DMS53 (cell line): ENCODE data around the gene NTN3.
A peak's percentile ranks its signal among the peaks of the same experiment; 100 is the strongest.
"Not testable (repeated sequence)": the region's sequence is repeated elsewhere in the genome, so short reads cannot be mapped to it uniquely, and the experiment has no call there.

ENCODE experiments used
- DNase-seq: peaks from one replicate; lab custom pipeline; 2025; lab: John Stamatoyannopoulos, UW

The NTN3 gene

DNA sequence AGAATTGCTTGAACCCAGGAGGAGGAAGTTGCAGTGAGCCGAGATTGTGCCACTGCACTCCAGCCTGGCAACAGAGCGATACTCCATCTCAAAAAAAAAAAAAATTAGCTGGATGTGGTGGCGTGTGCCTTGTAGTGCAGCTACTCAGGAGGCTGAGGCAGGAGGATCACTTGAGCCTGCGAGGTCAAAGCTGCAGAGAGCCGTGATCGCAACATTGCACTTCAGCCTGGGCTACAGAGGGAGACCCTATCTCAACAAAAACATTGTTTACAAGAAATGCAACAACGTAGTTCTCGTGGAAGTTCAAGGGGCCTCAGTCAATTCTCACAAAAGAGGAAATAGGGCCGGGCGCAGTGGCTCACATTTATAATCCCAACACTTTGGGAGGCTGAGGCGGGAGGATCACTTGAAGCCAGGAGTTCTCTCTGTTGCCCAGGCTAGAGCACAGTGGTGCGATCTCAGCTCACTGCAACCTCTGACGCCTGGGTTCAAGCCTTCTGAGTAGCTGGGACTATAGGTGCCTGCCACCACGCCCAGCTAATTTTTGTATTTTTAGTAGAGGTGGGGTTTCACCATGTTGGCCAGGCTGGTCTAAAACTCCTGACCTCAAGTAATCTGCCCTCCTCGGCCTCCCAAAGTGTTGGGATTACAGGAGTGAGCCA lies 29.8 kb upstream of the NTN3 start:
- not testable (repeated sequence) for DNase-seq

DNA sequence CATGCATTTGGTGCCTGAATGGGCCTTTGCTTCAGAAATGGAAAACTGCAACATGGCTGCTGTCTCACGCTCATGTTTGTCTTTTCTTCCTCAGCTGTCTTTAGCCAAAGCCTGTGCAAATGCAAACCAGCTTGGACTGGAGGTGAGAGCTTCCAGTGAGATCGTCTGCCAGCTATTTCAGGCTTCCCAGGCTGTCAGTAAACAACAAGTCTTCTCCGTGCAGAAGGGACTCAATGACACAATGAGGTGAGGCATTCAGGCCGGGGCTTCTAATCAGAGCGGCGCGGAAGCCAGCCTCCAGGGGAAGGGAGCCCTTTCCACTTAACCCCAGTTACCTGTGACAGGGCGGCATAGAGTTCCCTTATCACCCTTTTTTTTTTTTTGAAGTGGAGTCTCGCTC lies 27.5 kb upstream of the NTN3 start:
- peak; percentile 70 for DNase-seq

DNA sequence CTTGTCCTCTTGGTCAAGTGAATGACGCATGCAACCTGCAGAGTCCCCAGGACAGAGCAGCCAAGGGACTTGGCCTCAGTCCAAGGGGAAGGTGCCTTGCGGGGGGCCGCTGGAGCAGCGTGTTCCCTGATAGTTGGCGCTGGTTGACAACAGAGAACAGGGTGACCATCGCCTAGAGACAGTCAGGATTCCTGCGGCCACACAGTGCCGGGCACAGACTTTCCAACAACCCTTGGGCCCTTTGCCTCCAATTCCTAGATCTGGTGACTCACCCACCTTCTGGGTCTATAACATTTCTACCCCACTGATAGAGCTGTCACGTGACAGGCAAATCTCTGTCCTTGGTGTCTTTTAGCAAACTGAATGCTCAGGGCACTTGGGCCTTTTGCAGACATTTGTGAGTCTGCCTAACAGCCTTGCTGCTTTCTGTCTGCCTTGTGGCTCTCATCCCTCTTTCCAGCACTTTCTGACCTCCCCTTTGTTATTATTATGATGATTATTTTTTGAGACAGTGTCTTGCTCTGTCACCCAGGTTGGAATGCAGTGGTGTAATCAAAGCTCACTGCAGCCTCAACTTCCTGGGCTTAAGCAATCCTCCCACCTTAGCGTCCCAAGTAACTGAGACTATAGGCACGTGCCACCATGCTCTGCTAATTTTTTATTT lies 23.0 kb upstream of the NTN3 start:
- no peak for DNase-seq

DNA sequence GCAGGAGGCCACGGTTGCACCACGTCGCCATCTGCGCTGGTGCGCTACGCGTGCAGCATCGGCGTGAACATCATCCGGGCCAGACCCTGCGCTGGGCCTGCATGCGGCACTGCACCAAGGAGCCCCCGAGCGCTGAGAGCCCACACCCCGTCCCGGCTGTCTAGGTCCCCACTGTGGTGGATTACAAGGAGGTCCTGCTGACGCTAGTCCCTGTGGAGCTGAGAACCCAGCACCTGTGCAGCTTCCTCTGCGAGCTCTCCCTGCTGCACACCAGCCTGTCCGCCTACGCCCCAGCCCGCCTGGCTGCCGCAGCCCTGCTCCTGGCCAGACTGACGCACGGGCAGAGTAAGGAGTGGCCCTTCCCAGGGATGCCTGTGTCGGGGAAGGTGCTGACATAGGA lies 22.0 kb upstream of the NTN3 start:
- DNase-seq: no peak

GRCh38 chr16:2450535-2450934 lies 20.6 kb upstream of the NTN3 start:
- DNase-seq: no peak

DNA sequence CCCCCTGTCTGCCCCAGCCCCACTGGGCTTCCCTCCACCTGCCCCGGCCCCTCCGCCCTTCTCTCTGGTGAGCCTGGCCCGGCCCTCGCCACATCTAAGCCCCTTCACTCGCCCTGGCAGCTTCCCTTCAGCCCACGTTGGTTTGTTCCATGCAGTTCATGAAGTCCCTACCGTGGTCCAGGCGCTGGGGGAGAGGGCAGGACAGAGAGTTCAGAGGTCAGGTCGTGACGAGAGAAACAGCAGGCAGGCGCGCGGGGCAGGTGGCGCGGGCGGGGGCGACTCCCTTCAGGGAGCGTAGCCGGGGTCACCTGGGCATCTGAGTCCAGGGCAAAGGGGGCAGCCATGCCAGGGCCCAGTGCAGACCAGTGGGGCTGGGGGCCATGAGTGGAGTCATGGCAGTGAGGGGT lies 20.1 kb upstream of the NTN3 start:
- DNase-seq: no peak

- DNase-seq: no peak
Measured at GRCh38 chr16:2451851-2452320, 19.2 kb upstream of the NTN3 start.

DNA sequence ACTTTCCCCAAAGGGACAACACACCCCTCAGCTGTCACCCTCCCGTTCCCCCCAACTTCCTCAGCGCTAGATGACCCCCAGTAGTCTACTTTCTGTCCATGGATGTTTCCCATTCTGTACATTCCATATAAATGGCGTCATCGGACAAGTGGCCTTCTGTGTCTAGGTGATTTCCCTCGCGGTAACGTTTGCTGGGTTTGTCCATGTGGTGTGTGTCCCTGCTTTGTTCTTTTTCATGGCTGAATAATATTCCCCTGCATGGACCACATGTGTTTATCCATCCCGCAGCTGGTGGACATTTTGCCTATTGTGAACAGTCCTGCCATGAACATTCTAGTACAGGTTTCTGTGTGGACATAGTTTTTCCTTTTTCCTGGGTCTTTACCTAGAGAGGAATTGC lies 18.4 kb upstream of the NTN3 start:
- no peak for DNase-seq

- DNase-seq: no peak
Measured at GRCh38 chr16:2455081-2455845, 15.8 kb upstream of the NTN3 start.

DNA sequence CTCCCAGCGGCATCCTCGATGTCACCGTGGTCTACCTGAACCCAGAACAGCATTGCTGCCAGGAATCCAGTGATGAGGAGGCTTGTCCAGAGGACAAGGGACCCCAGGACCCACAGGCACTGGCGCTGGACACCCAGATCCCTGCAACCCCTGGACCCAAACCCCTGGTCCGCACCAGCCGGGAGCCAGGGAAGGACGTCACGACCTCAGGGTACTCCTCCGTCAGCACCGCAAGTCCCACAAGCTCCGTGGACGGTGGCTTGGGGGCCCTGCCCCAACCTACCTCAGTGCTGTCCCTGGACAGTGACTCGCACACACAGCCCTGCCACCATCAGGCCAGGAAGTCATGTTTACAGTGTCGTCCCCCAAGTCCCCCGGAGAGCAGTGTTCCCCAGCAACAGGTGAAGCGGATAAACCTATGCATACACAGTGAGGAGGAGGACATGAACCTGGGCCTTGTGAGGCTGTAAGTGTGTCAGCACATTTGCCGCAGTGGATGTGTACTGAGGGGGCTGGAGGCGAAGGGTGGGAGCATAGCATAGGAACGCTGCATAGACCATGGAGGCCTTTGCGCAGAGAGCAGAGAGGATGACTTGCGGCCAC lies 14.4 kb upstream of the NTN3 start:
- DNase-seq: no peak

DNA sequence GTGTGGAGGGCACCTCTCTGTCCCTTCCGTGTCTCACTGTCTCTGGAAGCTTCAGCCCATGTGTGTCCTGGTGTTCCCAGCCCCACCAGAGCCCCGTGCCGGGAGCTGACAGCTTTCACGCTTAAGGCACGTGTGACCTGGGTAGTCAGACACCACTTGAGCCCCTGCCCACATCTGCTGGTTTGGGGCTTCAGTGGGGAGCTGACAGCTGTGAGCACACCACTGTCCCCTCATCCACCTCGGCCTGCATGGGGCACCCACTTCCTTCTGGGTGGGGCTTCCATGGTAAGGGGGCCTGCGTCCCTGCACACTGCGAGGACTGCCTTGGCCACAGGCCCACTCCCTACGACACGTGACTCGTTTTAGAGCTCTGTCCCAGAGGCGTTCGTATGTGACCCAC lies 13.8 kb upstream of the NTN3 start:
- no peak for DNase-seq

- DNase-seq: no peak
Measured at GRCh38 chr16:2457946-2458345, 13.2 kb upstream of the NTN3 start.

DNA sequence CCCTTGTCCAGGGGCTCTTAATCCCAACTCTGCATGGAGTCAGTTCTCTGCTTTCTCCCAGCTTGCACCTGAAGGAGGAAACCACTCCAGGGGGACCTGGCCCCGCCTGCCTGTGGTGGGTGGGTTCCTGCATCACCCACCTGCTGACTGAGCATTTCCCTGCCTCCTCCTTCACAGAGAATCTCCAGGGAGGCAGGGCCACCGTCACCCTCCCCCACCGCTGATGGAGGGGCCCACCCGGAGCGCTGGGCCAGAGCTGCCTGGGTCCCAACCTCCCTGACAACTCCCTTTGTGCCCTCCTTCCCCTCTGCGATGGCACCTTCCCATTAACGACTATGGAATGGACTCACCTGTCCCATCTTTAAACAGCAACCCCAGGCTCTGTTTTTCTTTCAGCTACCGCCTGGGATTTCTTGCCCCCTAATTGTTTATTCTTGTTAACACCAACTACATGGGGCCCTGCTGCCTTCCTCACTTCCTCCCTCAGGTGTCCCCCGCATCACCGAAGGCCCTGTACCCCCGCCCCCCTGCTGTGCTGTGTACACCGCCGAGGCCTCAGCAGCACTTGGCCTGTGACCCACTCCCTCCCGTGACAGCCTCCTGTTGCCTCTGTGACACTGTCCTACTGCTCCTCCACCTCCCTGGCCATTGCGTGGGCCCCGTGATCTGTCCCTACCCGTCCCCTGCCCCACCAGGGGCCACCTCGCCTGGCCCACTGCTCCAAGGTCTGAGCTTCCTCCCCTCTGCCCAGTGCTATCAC lies 12.0 kb upstream of the NTN3 start:
- DNase-seq: peak; percentile 53

GRCh38 chr16:2459647-2460390 lies 11.3 kb upstream of the NTN3 start, which contains the start of gene TEDC2:
Gene TEDC2, plus strand, starts transcription at chr16:2460109. Its CDS starts 36 bp downstream, at chr16:2460145.
- DNase-seq: peak; percentile 97

DNA sequence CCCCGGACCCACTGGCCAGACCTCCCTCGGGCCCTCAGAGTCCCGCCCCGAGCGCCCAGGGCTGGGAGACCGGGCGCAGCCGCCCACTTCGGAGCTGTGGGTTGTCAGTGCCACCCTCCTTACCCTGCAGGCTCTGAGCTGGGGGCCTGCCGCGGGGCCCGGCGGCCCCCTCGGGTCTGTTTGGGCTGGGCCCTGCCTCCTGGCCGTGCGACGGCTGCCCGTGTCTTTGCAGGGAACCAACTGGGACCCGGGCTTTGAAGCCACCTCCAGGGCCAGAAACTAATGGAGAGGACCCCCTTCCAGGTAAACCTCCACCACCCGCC lies 10.7 kb upstream of the NTN3 start:
- no peak for DNase-seq

GRCh38 chr16:2460916-2461315 lies 10.2 kb upstream of the NTN3 start:
- DNase-seq: no peak

GRCh38 chr16:2462031-2462866 lies 8.8 kb upstream of the NTN3 start:
- DNase-seq: no peak

DNA sequence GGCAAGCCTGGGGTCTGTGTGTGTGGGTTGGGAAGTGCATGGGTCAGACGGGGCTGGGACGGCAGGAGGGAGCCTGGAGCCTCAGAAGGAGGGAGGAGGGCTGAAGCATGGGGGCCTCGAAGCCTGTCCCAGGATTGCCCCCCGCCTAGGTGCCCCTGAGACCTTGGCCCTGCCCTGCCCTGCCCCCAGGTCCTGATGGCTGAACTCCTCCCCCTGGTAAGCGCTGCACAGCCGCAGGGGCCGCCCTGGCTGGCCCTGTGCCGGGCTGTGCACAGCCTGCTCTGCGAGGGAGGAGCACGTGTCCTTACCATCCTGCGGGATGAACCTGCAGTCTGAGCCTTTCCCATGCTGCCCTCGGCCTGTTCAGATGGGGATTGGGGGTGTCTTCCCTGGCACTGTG lies 6.8 kb upstream of the NTN3 start:
- DNase-seq: no peak

- DNase-seq: peak; percentile 42
Measured at GRCh38 chr16:2465653-2466415, 5.3 kb upstream of the NTN3 start.
